GM18519 (cell line): ENCODE measurements around the gene RCBTB1.

Experiments used
- ATAC-seq: cut with Tn5 transposase; IDR thresholded peaks from one replicate; pipeline ENCODE4 v1.9.1; 2021; ENCODE audit warnings: mild to moderate bottlenecking, moderate library complexity; ENCODE audit not compliant: unreplicated experiment, low FRiP score

RCBTB1 gene

GRCh38 chr13:49561062-49561410 is 24.3 kb downstream of the RCBTB1 start:
- ATAC-seq: no peak

GRCh38 chr13:49560270-49561061 is 24.9 kb downstream of the RCBTB1 start:
- no peak for ATAC-seq

- ATAC-seq: no peak
Measured at GRCh38 chr13:49559006-49559405, 26.4 kb downstream of the RCBTB1 start.

GRCh38 chr13:49554387-49554786 is 31.0 kb downstream of the RCBTB1 start:
- no peak for ATAC-seq

GRCh38 chr13:49553888-49554287 is 31.5 kb downstream of the RCBTB1 start:
- no peak for ATAC-seq

- no peak for ATAC-seq
Measured at GRCh38 chr13:49550942-49551644, 34.3 kb downstream of the RCBTB1 start.

GRCh38 chr13:49549289-49549688 is 36.1 kb downstream of the RCBTB1 start:
- no peak for ATAC-seq

- ATAC-seq: no peak
Measured at GRCh38 chr13:49546561-49546960, 38.8 kb downstream of the RCBTB1 start.

- no peak for ATAC-seq
Measured at GRCh38 chr13:49545661-49546060, 39.7 kb downstream of the RCBTB1 start.

GRCh38 chr13:49543656-49544055 is 41.7 kb downstream of the RCBTB1 start:
- no peak for ATAC-seq

- no peak for ATAC-seq
Measured at GRCh38 chr13:49540552-49540951, 44.8 kb downstream of the RCBTB1 start.

GRCh38 chr13:49539746-49540145 is 45.6 kb downstream of the RCBTB1 start:
- no peak for ATAC-seq

- ATAC-seq: no peak
Measured at GRCh38 chr13:49539313-49539712, 46.0 kb downstream of the RCBTB1 start.

GRCh38 chr13:49538404-49538803 is 47.0 kb downstream of the RCBTB1 start:
- ATAC-seq: no peak

GRCh38 chr13:49536144-49536873 is 49.0 kb downstream of the RCBTB1 start:
- no peak for ATAC-seq

- ATAC-seq: no peak
Measured at GRCh38 chr13:49533591-49534269, 51.6 kb downstream of the RCBTB1 start.

GRCh38 chr13:49533011-49533410 is 52.3 kb downstream of the RCBTB1 start:
- ATAC-seq: no peak

- ATAC-seq: no peak
Measured at GRCh38 chr13:49532593-49532992, 52.8 kb downstream of the RCBTB1 start.

GRCh38 chr13:49530457-49530856 is 54.9 kb downstream of the RCBTB1 start:
- no peak for ATAC-seq

GRCh38 chr13:49528161-49528560 is 57.2 kb downstream of the RCBTB1 start:
- ATAC-seq: no peak

GRCh38 chr13:49527123-49527522 is 58.2 kb downstream of the RCBTB1 start:
- ATAC-seq: no peak
